Kidney tubule cell (primary cell): ENCODE results near the gene NEDD8.

ENCODE experiments used
- DNase-seq: peaks from one replicate; pipeline ENCODE4 v3.0.0-alpha.2; 2018; ENCODE audit warnings: low spot score

The NEDD8 gene

GRCh38 chr14:24179961-24180796, 52.0 kb downstream of the NEDD8 start:
- DNase-seq, result peak; percentile 95

GRCh38 chr14:24179294-24179960, 52.7 kb downstream of the NEDD8 start:
- no peak for DNase-seq

- DNase-seq, result no peak
Measured at GRCh38 chr14:24178399-24179178, 53.6 kb downstream of the NEDD8 start.

GRCh38 chr14:24177891-24178290, 54.3 kb downstream of the NEDD8 start:
- DNase-seq, result no peak

GRCh38 chr14:24177041-24177825, 54.9 kb downstream of the NEDD8 start:
- no peak for DNase-seq

GRCh38 chr14:24176599-24176998, 55.6 kb downstream of the NEDD8 start:
- DNase-seq, result no peak

GRCh38 chr14:24172871-24173281, 59.3 kb downstream of the NEDD8 start:
- DNase-seq, result no peak

- no peak for DNase-seq
Measured at GRCh38 chr14:24172261-24172860, 59.8 kb downstream of the NEDD8 start.

GRCh38 chr14:24171422-24172260, 60.5 kb downstream of the NEDD8 start, which contains the start of gene REC8:
Gene REC8 (plus strand): TSS chr14:24172080. CDS start chr14:24172553, 473 bp downstream.
- DNase-seq, result peak; percentile 73

- no peak for DNase-seq
Measured at GRCh38 chr14:24167469-24168114, 64.6 kb downstream of the NEDD8 start.
